Mesenchymal stem cell (in vitro differentiated cells and primary cell): ENCODE results near the gene GPRIN2. TPM values are rescaled to one million over a fixed set of nuclear protein-coding genes. Genes with fewer than 3 reads are reported as not detected.
"Not testable (repeated sequence)": the region's sequence is repeated elsewhere in the genome, so short reads cannot be mapped to it uniquely, and the experiment has no call there.

Experiments
- DNase-seq: peaks from one replicate; pipeline ENCODE4 v3.0.0-alpha.2; 2013
- H2AFZ ChIP-seq: one replicate; pipeline ENCODE4 v1.6.1; 2013; ENCODE audit warnings: low read depth, mild to moderate bottlenecking, control low read depth, inconsistent platforms, low read length, moderate library complexity
- H2AK5ac ChIP-seq: 2 replicates; pipeline ENCODE4 v1.6.1; 2013; ENCODE audit warnings: low read length, moderate library complexity, mild to moderate bottlenecking, inconsistent platforms; ENCODE audit not compliant: severe bottlenecking
- H2BK120ac ChIP-seq: one replicate; pipeline ENCODE4 v1.6.1; 2013; ENCODE audit warnings: low read depth, mild to moderate bottlenecking, inconsistent platforms, low read length, moderate library complexity
- H2BK12ac ChIP-seq, 2 experiments: one replicate each; pipeline ENCODE4 v1.6.1; 2013; ENCODE audit warnings: inconsistent platforms in 2 of 2, low read length in 2 of 2, mild to moderate bottlenecking in 2 of 2, moderate library complexity in 2 of 2, control low read depth in 1 of 2
- H2BK15ac ChIP-seq: one replicate; pipeline ENCODE4 v1.6.1; 2013; ENCODE audit warnings: mild to moderate bottlenecking, low read depth, inconsistent platforms; ENCODE audit not compliant: poor library complexity, severe bottlenecking
- H2BK5ac ChIP-seq: 2 replicates; pipeline ENCODE4 v1.6.1; 2013; ENCODE audit warnings: low read depth, mild to moderate bottlenecking, low read length, control low read depth, inconsistent platforms; ENCODE audit not compliant: poor library complexity, severe bottlenecking
- H3K14ac ChIP-seq, 2 experiments: one replicate each; pipeline ENCODE4 v1.6.1; 2013; ENCODE audit warnings: inconsistent platforms in 2 of 2, low read length in 2 of 2, control low read depth in 1 of 2, mild to moderate bottlenecking in 1 of 2, moderate library complexity in 1 of 2
- H3K18ac ChIP-seq, 2 experiments: one replicate each; pipeline ENCODE4 v1.6.1; 2013; ENCODE audit warnings: inconsistent platforms in 2 of 2, low read length in 2 of 2, control low read depth in 1 of 2, low read depth in 1 of 2, mild to moderate bottlenecking in 1 of 2
- H3K23ac ChIP-seq, 2 experiments: one replicate each; pipeline ENCODE4 v1.6.1; 2013; ENCODE audit warnings: inconsistent platforms in 2 of 2, low read length in 2 of 2, mild to moderate bottlenecking in 2 of 2, moderate library complexity in 2 of 2, control low read depth in 1 of 2
- H3K27ac ChIP-seq: 2 replicates; pipeline ENCODE4 v1.5.1; 2013; ENCODE audit warnings: mild to moderate bottlenecking, moderate library complexity, low read length, control low read depth, inconsistent platforms; ENCODE audit not compliant: poor library complexity, severe bottlenecking
- H3K27me3 ChIP-seq, 2 experiments: 2 replicates each; pipeline versions ENCODE4 v1.6.1 to v1.7.0; 2013; ENCODE audit warnings: low read length in 2 of 2, mild to moderate bottlenecking in 2 of 2, moderate library complexity in 2 of 2, control low read depth in 1 of 2, inconsistent platforms in 1 of 2; ENCODE audit not compliant: control insufficient read depth in 1 of 2, insufficient read depth in 1 of 2
- H3K36me3 ChIP-seq, 2 experiments: 2 replicates each; pipeline versions ENCODE4 v1.6.1 to v1.7.0; 2013; ENCODE audit warnings: low read length in 2 of 2, control low read depth in 1 of 2, inconsistent platforms in 1 of 2, low read depth in 1 of 2, mild to moderate bottlenecking in 1 of 2; ENCODE audit not compliant: insufficient read depth in 2 of 2, control insufficient read depth in 1 of 2
- H3K4ac ChIP-seq, 2 experiments: one replicate each; pipeline ENCODE4 v1.6.1; 2013; ENCODE audit warnings: inconsistent platforms in 2 of 2, low read length in 2 of 2, mild to moderate bottlenecking in 2 of 2, moderate library complexity in 2 of 2, control low read depth in 1 of 2, low read depth in 1 of 2
- H3K4me1 ChIP-seq: 2 replicates; pipeline ENCODE4 v1.6.1; 2013; ENCODE audit warnings: low read depth, low read length, control low read depth; ENCODE audit not compliant: control insufficient read depth, insufficient read depth
- H3K4me2 ChIP-seq: 2 replicates; pipeline ENCODE4 v1.6.1; 2013; ENCODE audit warnings: low read length, mild to moderate bottlenecking, inconsistent platforms; ENCODE audit not compliant: poor library complexity, severe bottlenecking
- H3K4me3 ChIP-seq, 2 experiments: 2 replicates each; pipeline versions ENCODE4 v1.5.1 to v1.7.0; 2013; ENCODE audit warnings: low read length in 2 of 2, mild to moderate bottlenecking in 2 of 2, control low read depth in 1 of 2, low read depth in 1 of 2; ENCODE audit not compliant: insufficient read depth in 1 of 2
- H3K79me1 ChIP-seq: replicated peaks from 2 replicates; pipeline ENCODE4 v1.6.1; 2013; ENCODE audit warnings: mild to moderate bottlenecking, control low read depth, low read length, inconsistent platforms; ENCODE audit not compliant: poor library complexity, severe bottlenecking
- H3K9ac ChIP-seq: 2 replicates; pipeline ENCODE4 v1.7.0; 2013; ENCODE audit warnings: mild to moderate bottlenecking, low read length, moderate library complexity
- H3K9me3 ChIP-seq: 2 replicates; pipeline ENCODE4 v1.7.0; 2013; ENCODE audit warnings: mild to moderate bottlenecking, low read length; ENCODE audit not compliant: control insufficient read depth
- H4K8ac ChIP-seq: one replicate; pipeline ENCODE4 v1.6.1; 2013; ENCODE audit warnings: inconsistent platforms, mild to moderate bottlenecking, low read length, moderate library complexity
- H4K91ac ChIP-seq: one replicate; pipeline ENCODE4 v1.6.1; 2013; ENCODE audit warnings: mild to moderate bottlenecking, low read length, inconsistent platforms
- whole genome bisulfite sequencing: methylation state at CpG from one replicate; pipeline ENCODE4 v1.1.7; 2013; ENCODE audit warnings: mixed read lengths; 5-methylcytosine and 5-hydroxymethylcytosine counted together
- polyA plus RNA-seq, 2 experiments: library from polyadenylated mRNA; stranded (reverse); fragments of 200-250 nt; gene quantifications; one replicate each; pipeline ENCODE4 v1.2.3, GENCODE V29; 2013

Gene GPRIN2
- polyA plus RNA-seq (2013, experiment 1 of 2) = not detected
- 0.03 TPM for polyA plus RNA-seq (2013, experiment 2 of 2)

GRCh38 chr10:46556515-46557318 lies at the start of gene GPRIN2:
GPRIN2 (minus strand) TSS chr10:46556658; CDS start chr10:46550736, 5,922 bp downstream.
- H3K4me3 ChIP-seq = peak within 1 kb of the TSS in 1 of 2 experiments; percentile 63
- no peak within 1 kb of the TSS for H4K8ac ChIP-seq
- H3K4me1 ChIP-seq = peaks cover 20% of the 10 kb centered on the region
- no peak for DNase-seq
- peak within 1 kb of the TSS in 1 of 2 experiments; percentile 26 for H3K23ac ChIP-seq
- peaks cover 0 to 3% of the 10 kb centered on the region in 2 experiments for H3K36me3 ChIP-seq
- H3K79me1 ChIP-seq = no peaks in the 10 kb centered on the region
- no peak within 1 kb of the TSS for H2BK12ac ChIP-seq
- H2AK5ac ChIP-seq = peak within 1 kb of the TSS; percentile 11
- no peak within 1 kb of the TSS for H3K27ac ChIP-seq
- no peak within 1 kb of the TSS for H3K4ac ChIP-seq
- peak within 1 kb of the TSS; percentile 89 for H3K4me2 ChIP-seq
- H3K14ac ChIP-seq = no peak within 1 kb of the TSS
- H2BK120ac ChIP-seq = no peak within 1 kb of the TSS
- 6% methylated on average over 58 of the region's 74 CpGs for WGBS
- no peak within 1 kb of the TSS for H2BK15ac ChIP-seq
- peaks cover 64 to 91% of the 10 kb centered on the region in 2 experiments for H3K27me3 ChIP-seq
- H4K91ac ChIP-seq = no peak within 1 kb of the TSS
- H3K9me3 ChIP-seq = no peaks in the 10 kb centered on the region
- no peak within 1 kb of the TSS for H2BK5ac ChIP-seq
- H3K9ac ChIP-seq = no peak within 1 kb of the TSS
- H3K18ac ChIP-seq = no peak within 1 kb of the TSS
- no peak within 1 kb of the TSS for H2AFZ ChIP-seq

DNA sequence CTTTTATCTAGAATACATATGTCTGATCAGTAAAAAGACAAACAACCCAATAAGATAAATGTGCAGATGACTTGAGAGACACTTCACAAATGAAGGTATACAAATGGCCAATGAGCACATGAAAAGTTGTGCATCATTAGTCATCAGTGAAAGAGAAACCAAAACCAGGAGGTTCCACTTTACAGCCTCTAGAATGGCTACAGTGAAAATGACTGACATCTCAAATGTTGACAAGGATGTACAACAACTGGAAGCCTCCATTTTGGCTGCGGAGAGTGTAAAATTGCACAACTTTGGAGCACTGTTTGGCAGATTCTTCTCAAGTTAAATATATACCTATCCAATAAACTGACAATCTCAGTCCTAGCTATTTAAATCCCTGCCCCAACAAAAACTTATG lies 44.1 kb upstream of the GPRIN2 start:
- not testable (repeated sequence) for H3K4me2 ChIP-seq, H3K9ac ChIP-seq, H2BK12ac ChIP-seq, H3K9me3 ChIP-seq, H3K18ac ChIP-seq, H3K14ac ChIP-seq, H3K79me1 ChIP-seq, H3K4me3 ChIP-seq, H4K8ac ChIP-seq, H2AFZ ChIP-seq, H3K27me3 ChIP-seq, H3K23ac ChIP-seq, H3K4ac ChIP-seq, H2BK120ac ChIP-seq, H2AK5ac ChIP-seq, H3K4me1 ChIP-seq, H2BK5ac ChIP-seq, H4K91ac ChIP-seq, H3K27ac ChIP-seq, DNase-seq, H3K36me3 ChIP-seq, H2BK15ac ChIP-seq
- WGBS = no CpG with 5 or more reads among the region's 1 CpG

DNA sequence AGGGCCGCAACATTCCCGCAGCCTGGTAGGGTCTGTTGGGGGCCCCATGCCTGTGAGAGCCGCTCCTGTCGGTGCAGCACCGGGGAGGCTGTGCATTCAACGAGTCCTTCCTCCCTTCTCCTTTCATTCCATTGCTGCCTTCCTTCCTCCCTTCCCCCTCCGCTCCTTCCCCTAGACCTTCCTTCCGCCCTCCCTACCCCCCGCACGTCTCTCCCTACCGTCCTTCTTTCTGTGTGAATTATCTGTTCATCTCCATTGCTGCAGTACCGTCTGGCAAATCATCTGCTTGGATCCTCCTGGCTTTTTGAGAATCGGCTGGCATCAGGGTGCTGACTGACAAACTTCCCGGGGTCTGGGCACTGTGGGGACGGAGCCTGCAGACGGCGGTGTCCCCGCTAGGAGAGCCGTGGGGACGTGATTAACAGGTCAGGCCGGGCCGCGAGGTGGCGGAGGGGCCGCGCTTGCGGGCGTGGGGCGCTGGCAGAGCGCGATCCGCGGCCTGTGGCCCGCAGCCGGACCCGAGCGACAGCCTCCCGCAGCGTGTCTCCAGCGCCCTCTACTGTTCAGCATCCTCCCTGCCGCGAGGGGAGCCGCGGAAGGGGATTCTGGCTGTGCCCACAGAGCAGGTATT lies 41.3 kb upstream of the GPRIN2 start:
- H3K4me2 ChIP-seq = peak overlapping the region; percentile 50
- not testable (repeated sequence) for H3K23ac ChIP-seq, H3K27me3 ChIP-seq, H2BK5ac ChIP-seq, H3K9ac ChIP-seq, H3K4ac ChIP-seq, H3K79me1 ChIP-seq, H2BK120ac ChIP-seq, H3K9me3 ChIP-seq, H4K8ac ChIP-seq, H2AK5ac ChIP-seq, H3K18ac ChIP-seq, H2BK15ac ChIP-seq, H2BK12ac ChIP-seq, H3K36me3 ChIP-seq, H4K91ac ChIP-seq, H3K4me1 ChIP-seq, H3K14ac ChIP-seq, H2AFZ ChIP-seq
- 0% methylated on average over 6 of the region's 44 CpGs for WGBS
- DNase-seq = peak; percentile 12
- peak overlapping the region; percentile 53 for H3K27ac ChIP-seq
- H3K4me3 ChIP-seq = peak overlapping the region; percentile 44 to 53

DNA sequence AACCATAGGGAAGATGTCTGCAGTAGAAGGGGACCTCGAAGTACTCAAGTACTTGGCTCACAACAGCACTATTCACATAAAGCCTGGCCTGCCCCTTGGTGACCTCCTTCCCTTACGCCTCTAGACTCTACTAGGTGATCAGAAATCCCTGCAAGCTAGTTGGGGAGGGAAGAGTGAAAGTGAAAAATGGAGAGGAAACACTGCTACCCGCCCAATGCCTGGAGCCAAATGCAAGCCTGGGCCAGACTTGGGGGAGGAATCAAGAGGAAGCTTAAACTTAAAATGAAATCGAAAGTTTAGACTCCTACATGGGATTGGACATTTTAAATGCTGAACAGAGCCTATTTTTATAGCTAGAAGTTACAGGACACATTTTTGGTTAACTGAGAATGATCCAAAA lies 40.1 kb upstream of the GPRIN2 start:
- DNase-seq, H3K79me1 ChIP-seq, H3K9ac ChIP-seq, H3K27me3 ChIP-seq, H3K36me3 ChIP-seq, H3K4me1 ChIP-seq, H3K18ac ChIP-seq, H2AFZ ChIP-seq, H3K14ac ChIP-seq, H2AK5ac ChIP-seq, H3K4me3 ChIP-seq, H3K27ac ChIP-seq, H4K91ac ChIP-seq, H3K4me2 ChIP-seq, H3K9me3 ChIP-seq, H2BK12ac ChIP-seq, H4K8ac ChIP-seq, H2BK120ac ChIP-seq, H2BK15ac ChIP-seq, H3K23ac ChIP-seq, H2BK5ac ChIP-seq, H3K4ac ChIP-seq: not testable (repeated sequence)
- no CpG with 5 or more reads among the region's 4 CpGs for WGBS
